GM13977 (cell line): ENCODE results near the gene JHY.

Source experiments
- DNase-seq: peaks from one replicate; pipeline ENCODE4 v3.0.0; 2012; ENCODE audit warnings: low spot score
- in situ Hi-C: fragments of 300-500 bp; cut with MboI; formaldehyde crosslinking; loops from one replicate; pipeline ENCODE4 v1.12.0; 2022; ENCODE audit warnings: low sequenced_read_pairs, low pct_unique_long_range_greater_than_20kb, mixed read lengths, inconsistent platforms; ENCODE audit not compliant: unreplicated experiment
- TF ChIP-seq, protein P1 (sequence below): IDR thresholded peaks from 2 replicates; pipeline ENCODE4 v1.5.1; 2012; ENCODE audit warnings: mild to moderate bottlenecking, control low read depth; ENCODE audit not compliant: insufficient read depth; ENCODE audit errors: extremely low read depth, missing control alignments

JHY gene

GRCh38 chr11:122922893-122923292, 40.3 kb downstream of the JHY start:
- TF ChIP-seq, protein P1, sequence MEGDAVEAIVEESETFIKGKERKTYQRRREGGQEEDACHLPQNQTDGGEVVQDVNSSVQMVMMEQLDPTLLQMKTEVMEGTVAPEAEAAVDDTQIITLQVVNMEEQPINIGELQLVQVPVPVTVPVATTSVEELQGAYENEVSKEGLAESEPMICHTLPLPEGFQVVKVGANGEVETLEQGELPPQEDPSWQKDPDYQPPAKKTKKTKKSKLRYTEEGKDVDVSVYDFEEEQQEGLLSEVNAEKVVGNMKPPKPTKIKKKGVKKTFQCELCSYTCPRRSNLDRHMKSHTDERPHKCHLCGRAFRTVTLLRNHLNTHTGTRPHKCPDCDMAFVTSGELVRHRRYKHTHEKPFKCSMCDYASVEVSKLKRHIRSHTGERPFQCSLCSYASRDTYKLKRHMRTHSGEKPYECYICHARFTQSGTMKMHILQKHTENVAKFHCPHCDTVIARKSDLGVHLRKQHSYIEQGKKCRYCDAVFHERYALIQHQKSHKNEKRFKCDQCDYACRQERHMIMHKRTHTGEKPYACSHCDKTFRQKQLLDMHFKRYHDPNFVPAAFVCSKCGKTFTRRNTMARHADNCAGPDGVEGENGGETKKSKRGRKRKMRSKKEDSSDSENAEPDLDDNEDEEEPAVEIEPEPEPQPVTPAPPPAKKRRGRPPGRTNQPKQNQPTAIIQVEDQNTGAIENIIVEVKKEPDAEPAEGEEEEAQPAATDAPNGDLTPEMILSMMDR: no peak
- in situ Hi-C loops: no loop called here

GRCh38 chr11:122923302-122923701, 40.7 kb downstream of the JHY start:
- TF ChIP-seq, protein P1: no peak
- DNase-seq: no peak
- in situ Hi-C loops: no loop called here

More at GRCh38 chr11:122922893-122923292, 40.3 kb downstream of the JHY start:
- DNase-seq: no peak

GRCh38 chr11:122931510-122931909, 49.0 kb downstream of the JHY start:
- TF ChIP-seq, protein P1: no peak
- no peak for DNase-seq
- in situ Hi-C loops: no loop called here

DNA sequence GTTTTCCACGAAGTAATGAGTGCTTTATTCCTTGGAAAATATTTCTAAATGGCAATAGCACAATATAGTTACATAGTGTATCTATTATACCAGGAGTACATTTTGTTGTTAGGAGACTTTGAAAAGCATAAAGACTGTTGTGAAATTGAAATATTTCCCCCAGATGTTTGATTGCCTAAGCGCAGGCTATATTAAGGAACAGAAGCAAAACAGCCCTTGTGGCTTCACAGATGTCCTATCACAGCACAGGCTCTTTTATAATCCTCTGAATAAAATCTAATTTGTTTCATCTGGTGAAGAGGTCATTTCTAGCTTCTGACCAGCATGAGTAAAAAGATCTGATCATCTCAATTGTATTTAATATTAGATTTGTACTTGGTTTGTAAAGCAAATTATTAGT, 50.9 kb downstream of the JHY start:
- no peak for DNase-seq
- TF ChIP-seq, protein P1: no peak
- in situ Hi-C loops: no loop called here

DNA sequence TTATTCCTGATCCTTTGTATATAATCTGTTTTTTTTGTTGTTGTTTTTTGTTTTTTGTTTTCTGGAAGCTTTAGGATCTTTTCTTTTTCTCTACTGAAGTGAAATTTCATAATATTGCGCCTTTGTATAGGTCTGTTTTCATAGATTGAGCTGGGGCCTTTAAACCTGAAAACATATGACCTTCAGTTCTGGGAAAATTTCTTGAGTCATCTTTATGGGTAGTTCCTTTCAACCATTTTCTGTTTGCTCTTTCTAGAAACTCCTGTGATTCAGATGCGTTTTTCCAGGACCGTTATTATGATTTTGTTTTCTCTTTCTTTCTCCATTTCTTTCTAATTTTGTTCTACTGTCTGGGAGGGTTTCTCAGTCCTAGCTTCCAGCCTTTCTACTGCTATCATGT, 55.4 kb downstream of the JHY start:
- in situ Hi-C loops: no loop called here
- DNase-seq: no peak
- TF ChIP-seq, protein P1: no peak

- DNase-seq: no peak
- TF ChIP-seq, protein P1: no peak
- in situ Hi-C loops: no loop called here
These were observed 56.0 kb downstream of the JHY start for GRCh38 chr11:122938557-122938956.

DNA sequence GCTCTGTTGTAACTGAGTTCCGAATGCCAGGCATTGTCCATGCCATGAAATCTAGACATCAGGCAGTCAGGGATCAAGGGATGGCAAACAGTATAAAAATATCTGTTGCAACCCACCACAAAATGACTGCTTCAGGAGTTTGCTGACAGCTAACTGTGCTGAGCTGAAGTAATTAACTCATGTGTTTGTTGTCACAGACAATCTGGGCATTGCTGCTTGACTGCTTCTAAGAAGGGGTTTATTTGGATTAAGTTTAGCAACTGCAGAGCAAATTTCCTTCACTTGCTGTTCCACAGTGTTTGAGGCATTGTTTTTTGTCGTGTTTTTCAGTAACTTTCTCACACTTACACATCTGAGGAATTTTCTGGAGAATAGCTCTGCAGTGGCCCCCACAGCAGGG, 68.7 kb downstream of the JHY start:
- TF ChIP-seq, protein P1: no peak
- no peak for DNase-seq
- in situ Hi-C loops: no loop called here
